Measurements from ENCODE around the gene GAS2L1.
A peak's percentile ranks its signal among the peaks of the same experiment; 100 is the strongest.

GAS2L1 gene

GRCh38 chr22:29306175-29306834 lies at the start of gene GAS2L1:
Gene GAS2L1, plus strand, starts transcription at chr22:29306650. Its CDS starts 1,456 bp downstream, at chr22:29308106.
- DNase-seq, result peak; percentile 64

- no peak for DNase-seq
These were observed 48.7 kb upstream of the GAS2L1 start for GRCh38 chr22:29257751-29258181.

GRCh38 chr22:29258407-29259252 lies 47.8 kb upstream of the GAS2L1 start:
- DNase-seq, result no peak

GRCh38 chr22:29259253-29259899 lies 47.1 kb upstream of the GAS2L1 start:
- no peak for DNase-seq

GRCh38 chr22:29260031-29260560 lies 46.4 kb upstream of the GAS2L1 start:
- no peak for DNase-seq

DNA sequence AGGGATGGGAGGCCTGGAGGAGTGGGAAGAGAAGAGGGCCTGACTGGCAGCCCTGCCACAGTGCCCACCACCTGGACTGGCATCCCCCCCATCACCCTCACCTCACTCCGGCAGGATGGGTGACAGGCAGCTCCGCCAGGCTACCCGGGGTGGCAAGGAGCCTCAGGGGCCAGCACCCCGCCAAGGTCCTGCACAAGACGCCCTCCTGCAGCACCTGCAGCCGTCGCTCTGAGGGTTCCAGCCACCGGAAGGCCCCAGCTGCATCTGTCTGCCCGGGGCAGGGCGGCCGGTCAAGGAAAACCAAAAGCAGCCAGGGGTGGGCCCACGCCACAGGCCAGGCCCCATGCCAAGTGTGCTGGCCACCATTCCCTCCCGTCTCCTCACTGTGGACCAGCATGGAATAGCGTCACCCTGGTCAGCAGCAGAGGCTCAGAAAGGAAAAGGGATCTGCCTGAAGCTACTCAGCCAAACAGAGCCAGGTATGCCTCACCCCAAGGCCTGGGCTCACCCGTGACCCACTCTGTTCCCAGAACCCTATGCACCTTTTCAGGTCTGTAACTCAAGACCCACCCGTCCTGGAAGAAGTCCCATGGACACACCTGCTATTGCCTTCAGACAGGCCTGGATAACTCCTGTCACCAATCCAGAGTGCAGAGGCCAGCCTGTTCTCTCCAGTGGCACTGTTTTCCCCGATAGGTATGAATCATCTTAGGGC lies 45.7 kb upstream of the GAS2L1 start:
- no peak for DNase-seq

DNA sequence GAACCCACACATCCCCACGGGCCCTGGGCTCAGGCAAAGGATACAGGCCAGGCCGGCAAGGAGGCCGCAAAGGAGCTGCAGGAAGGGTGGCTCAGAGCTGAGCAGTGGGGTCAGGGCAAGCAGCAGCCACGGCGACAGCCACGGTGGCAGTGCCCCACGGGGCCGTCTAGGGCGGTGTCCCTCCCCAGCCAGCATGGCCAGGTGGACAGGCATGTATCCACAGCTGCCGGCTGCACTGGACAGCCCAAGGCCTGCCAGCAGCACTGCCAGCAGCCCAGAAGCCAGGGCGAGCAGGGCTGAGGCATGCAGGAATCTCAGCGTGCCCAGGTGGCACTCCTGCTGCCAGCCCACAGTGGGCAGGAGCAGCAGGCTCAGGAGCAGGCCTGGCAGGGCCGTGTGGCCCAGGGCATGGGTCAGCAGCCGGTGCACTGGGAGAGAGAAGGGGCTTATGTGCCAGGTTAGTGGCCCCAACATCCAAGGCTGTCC lies 42.6 kb upstream of the GAS2L1 start:
- no peak for DNase-seq

DNA sequence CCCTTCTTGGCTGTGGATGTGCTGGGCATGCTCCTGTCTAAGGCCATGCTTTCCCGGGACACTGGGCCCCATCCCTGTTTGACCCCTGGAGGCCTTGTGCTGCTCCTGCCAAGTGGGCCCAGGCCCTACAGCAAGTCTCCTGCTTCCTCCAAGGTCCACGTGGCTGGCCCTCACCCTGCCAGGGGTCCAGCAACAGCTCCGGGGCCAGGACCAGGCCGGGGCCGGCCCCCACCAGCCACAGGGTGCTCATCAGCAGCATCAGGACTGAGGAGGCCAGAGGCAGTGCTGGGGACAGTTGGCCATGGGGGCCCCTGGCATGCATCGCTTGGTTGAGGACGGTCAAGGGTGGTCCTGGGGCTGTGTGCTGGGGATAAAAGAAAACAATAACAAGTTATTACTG lies 41.1 kb upstream of the GAS2L1 start:
- DNase-seq, result no peak

- DNase-seq, result no peak
These were observed 40.5 kb upstream of the GAS2L1 start for GRCh38 chr22:29265929-29266328.

GRCh38 chr22:29266564-29267461 lies 39.6 kb upstream of the GAS2L1 start:
- DNase-seq, result no peak

DNA sequence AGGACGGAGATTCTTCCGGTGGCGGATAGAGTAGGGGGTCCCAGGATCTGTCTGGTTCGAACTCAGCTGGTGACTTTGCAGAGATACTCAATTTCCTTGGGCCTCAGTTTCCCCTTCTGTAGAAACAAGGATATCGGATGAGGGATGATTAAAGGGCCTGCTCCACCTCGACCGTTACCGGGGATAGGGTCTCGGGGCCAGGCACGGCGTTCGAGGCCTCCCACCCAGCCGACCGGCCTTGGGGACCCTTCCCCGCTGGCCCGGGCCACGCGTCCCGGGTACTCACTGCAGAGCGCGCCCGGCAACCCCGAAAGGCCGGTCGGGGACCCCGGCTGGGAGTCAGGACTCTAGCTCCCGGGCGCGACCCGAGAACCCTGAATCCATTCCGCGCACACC lies 39.0 kb upstream of the GAS2L1 start:
- DNase-seq, result no peak

DNA sequence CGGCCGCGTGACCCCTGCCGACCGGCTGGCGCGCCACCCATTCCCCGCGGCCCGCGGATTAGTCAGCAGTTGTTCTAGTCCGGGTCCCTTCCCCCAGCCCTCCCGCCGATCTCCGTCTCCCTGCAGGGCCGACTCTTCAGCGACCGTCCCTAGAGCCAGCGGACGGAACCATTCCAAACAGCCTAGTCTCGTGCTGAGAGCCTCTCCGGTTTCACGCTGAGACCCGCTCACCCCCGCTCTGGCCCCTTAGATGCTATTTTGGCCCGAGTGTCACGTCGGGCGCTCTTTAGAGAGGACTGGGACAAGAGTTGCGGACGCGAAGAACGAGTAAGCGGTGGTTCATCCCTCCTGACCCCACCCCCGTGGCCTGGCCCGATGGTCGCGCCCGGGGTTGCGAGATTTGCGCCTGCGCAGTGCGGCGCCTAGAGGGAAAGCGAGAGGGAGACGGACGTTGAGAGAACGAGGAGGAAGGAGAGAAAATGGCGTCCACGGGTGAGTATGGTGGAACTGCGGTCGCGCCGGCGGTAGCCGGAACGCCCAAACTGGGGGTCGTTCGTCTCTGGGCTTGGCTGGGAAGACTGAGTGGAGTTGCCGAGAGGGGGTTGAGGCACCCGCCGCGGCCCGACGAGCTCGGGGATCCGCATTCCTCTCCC lies 38.5 kb upstream of the GAS2L1 start, which contains the start of the genes EWSR1 and RHBDD3:
EWSR1 (plus strand) TSS at position 411 of the 653 bp plus-strand sequence; CDS start at position 480, 69 bp downstream.
RHBDD3 (minus strand) TSS at position 124 of the 653 bp plus-strand sequence. CDS start 2,355 bp downstream, outside the sequence.
- DNase-seq, result peak; percentile 93

DNA sequence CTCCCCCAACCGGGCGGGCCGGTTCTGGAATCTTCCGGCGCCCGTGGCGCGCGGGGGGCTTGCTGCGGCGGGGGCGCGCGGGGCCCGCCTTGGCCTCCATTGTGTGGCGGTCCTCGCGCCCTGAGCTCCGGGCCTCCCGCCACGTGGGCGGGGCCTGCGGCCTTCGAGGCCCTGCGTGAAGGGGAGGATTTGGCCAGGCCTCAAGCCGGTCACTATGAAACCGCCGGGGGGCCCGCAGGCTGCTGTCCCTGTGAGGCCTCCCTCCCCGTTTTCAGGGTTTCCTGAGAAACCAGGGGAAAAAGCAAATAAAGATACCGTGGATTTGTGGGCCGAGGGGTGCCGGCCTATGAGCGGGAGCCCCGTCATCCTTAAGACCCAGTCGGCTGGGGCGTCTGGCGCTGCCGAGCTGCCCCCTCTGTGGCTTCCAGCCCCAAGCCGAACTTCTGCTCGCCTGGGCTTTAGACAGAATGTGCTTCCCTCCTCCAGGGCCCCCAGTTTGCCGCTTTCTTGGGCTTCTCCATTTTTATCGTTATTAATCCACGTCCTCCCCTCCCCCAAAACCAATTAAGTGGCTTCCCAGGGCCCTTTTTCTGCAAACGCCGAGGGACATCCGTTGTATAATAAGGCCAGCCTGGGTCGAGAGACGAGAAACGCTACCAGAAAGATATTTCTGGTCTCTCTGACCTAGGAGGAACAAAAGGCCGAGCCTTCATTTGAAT lies 37.8 kb upstream of the GAS2L1 start:
- DNase-seq, result peak; percentile 15

DNA sequence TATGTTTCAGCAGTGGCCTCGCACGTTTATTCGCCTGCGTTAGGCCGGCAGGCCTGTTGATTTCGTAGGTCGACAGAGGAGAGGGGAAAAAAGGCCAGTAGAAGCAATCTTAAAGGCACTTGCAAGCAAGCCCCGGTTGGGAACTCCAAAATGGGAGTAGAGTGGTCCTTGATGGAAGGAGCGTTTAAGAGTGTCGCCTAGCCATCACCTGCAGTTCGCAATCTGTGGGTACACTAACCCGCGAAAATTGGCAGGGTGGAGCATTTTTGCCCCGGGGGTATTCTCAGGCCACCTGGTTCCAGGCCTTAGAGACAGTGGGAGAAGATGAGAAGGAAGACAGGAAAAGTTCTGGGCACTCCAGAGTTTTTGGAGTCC lies 37.2 kb upstream of the GAS2L1 start:
- DNase-seq, result no peak

- DNase-seq, result peak; percentile 79
These were observed 36.5 kb upstream of the GAS2L1 start for GRCh38 chr22:29269731-29270474.

DNA sequence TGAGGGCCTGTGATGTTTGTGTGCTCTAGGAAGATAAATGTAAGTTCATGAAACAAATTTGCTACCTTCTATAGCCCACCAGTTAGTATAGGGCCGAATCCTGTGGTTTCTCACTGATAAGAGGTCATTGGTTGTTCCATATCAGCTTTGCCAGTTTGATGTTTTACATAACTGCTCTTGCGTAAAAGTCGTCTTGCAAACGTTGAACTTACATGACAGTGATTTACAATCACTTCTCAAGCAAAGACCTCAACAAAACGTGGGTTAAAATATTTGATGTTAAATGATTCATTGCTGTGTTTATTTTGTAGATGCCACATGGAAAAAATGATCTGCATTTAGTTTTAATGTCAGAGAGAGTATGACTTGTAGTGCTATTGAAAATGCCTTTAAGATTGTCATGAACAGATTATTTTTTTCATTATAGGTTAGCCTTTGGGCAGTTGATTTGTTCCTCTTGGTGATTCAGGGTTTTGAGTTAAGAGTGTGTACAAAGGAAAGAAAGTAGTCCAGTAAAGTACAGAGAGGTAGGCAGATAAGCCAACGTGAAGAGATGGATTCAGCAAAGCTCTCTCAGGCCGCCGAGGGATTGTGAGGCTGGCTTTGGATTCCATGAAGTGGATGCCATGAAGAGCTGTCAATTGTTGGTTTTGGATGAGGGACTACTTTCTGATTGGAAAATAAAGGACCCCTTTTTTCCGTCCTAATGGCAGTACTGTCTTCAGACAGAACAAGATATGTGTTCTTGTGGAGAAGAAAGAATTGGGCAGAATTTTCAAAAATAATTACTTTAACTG lies 35.8 kb upstream of the GAS2L1 start:
- peak; percentile 64 for DNase-seq

- DNase-seq, result no peak
These were observed 33.8 kb upstream of the GAS2L1 start for GRCh38 chr22:29272624-29273023.

DNA sequence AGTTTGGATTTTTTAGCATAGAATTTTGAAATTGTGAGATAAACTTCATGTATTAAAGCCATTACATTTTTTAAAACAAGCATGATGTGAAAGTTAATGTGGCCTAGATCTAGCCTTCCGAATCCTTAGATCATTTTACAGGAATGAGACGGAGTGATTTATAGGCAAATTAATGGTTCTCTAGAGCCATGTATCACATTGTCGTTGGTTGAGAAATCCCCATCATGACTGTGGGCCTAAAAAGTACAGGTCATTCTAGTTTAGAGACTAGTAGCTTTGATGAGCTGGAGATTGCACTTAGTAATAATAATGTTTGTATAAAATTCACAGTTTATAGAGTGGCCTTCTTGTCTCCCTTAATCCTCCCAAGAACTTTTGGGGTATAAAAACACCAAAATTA lies 31.3 kb upstream of the GAS2L1 start:
- DNase-seq, result no peak

Data from MV-4-11 (cell line).